ELF-1 (cell line): ENCODE data around the gene CDKN3.
A peak's percentile ranks its signal among the peaks of the same experiment; 100 is the strongest.
"Not testable (repeated sequence)": the region's sequence is repeated elsewhere in the genome, so short reads cannot be mapped to it uniquely, and the experiment has no call there.

Source experiments
- DNase-seq: peaks from one replicate; pipeline ENCODE4 v3.0.0-alpha.2; 2016; ENCODE audit warnings: low read depth, low spot score

Gene CDKN3

DNA sequence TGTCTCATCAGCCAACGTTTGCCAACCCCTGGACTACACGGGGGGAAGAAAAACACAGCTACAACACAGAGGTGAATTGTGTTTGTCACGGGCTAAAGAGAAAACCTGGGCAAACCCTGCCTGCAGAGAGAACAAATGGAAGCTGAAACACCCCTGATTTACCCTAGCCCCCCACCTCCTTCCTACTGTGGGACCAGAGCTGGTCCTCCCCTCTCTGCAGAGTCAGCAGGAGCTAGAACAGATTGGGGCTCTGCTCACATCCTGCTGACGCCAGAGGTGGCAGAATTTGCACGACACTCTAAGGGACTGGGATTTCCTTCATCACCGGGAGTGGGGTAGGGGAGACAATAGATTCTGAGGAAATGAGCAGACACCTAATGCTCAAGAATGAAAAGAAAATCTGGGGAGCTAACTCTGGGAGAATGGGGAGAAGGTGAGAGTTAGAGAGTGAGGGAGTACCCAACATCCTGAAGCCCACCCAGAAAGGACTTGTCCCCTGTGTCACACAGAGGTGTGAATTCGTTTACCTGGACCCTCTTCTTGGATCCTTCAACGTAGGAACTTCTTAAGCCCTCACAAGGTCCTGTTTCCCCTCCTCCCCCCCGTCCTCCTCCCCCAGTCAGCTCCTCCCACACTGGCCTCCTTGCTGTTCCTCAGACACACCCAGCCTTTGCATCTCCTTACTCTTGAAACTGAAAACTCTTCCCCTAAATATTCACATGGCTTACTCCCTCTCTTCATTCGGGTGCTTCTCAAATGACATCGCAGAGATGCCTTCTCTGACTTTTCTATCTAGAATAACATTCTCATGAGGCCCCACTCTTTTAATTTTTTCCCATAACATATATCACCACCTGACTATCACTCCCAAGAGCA, 26.2 kb upstream of the CDKN3 start:
- no peak for DNase-seq

DNA sequence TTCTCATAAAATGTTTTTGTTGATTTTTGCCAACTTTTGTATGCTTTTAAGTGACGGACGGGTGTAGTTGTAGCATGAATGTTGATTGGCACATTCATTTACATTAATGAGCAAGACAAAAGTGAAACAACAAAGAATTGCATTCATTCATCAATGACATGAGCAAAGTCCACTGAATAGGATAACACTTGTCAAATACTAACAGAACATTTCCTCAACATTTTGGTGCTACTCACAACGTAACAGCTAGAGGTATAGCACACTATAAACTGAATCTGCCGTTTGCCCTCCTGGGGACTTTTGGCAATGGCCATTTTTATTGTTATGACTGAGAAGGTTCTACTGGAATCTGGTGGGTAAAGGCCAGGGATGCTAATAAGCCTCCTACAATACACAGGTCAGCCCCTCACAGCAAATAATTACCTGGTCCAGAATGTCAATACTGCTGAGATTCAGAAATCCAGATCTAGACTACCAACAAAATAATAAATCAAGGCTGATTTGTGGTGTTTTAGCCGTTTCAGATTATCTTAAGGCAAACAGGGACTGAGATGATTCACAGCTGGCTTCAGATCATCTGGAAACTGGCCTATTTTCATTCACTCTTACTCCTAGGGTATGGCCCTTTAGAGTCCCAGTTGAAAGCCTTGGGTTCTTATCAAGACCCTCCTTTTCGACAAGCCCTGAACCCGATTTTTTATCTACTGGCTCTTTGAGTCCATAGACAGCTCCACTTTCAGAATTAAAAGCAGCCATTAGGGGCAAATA, 22.5 kb upstream of the CDKN3 start:
- no peak for DNase-seq

DNA sequence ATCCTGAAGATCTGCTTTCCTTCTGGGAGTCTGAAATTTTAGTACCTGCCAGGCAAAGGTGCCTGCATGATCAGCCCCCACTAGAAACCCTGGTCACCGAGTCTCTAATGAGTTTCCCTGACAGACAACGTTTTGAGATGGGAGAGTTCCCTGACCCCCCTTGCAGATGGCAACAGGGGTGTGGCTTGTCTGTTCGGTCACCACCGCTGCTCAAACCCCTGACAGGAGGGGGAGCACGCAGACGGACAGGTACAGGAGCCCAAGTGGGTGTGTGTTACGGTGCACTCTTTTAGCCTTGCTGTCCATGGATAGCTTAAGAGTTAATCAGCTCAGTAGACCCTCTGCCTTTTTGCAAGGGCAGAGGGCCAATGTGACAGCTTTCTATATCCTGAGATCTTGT, 19.3 kb upstream of the CDKN3 start:
- DNase-seq = no peak

DNA sequence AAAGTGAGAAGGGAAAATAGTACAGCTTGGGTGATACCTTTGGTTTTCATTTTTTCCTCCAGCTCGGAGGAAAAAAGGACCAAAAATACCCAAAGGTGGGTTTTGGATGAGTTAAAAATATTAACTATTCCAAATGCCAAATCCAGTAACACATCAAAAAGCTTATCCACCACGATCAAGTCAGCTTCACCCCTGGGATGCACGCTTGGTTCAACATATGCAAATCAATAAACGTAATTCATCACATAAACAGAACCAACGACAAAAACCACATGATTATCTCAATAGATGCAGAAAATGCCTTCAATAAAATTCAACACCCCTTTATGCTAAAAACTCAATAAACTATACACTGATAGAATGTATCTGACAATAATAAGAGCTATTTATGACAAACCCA, 17.9 kb upstream of the CDKN3 start:
- not testable (repeated sequence) for DNase-seq

DNA sequence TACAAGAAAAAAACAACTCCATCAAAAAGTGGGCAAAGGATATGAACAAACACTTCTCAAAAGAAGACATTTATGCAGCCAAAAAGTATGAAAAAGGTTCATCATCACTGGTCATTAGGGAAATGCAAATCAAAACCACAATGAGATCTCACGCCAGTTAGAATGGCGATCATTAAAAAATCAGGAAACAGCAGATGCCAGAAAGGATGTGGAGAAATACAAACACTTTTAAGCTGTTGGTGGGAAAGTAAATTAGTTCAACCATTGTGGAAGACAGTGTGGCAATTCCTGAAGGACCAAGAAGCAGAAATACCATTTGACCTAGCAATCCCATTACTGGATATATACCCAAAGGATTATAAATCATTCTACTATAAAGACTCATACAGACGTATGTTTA, 16.2 kb upstream of the CDKN3 start:
- not testable (repeated sequence) for DNase-seq

DNA sequence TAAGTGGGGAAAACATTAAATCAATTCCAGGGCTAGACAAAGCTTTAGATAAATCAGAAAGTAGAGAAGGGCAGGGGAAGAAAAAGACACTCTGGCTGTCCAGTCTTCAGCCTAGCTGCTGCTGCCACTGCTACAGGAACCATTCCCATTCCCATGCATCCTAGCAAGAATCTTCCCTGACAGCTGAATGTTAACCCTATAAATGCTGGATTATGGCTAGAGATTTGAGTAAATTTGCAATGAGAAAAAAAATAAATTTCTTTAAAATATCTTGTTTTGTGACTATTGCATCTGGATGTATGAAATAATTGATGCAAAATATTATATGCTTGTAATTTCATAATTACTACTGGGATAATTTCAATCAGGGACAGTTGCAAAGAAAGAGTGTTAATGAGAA, 15.0 kb upstream of the CDKN3 start:
- DNase-seq = no peak

DNA sequence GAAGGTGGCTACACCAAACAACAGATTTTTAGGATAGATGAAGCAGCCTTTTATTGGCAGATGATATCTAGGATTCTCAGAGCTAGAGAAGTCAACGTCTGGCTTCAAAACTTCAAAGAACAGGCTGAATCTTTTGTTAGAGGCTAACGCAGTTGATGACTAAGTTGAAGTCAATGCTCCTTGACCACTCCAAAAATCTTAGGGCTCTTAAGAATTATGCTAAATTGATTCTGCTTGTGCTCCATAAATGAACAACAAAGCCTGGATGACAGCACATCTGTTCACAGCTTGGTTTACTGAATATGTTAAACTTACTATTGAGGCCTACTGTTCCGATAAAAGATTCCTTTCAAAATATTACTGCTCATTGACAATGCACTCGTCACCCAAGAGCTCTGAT, 13.0 kb upstream of the CDKN3 start:
- no peak for DNase-seq

DNA sequence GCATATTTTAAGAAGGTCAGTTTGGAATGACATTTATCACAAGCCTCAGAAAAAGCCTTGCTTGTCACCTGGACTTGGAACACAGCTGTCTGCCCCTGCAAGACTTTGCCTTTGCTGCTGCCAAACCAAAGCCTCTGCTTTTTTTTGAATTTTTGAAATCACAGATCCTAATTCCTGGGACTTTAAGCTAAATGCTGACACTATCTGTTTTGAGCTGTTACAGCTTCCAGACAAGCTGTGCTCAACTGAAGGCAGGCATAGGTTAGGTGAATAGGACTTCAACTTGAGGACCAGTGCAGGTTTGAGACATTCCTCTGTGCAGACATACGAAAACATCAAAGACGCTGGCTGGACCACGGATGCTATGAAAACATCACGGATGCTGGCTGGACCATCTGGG, 11.3 kb upstream of the CDKN3 start:
- DNase-seq = no peak

DNA sequence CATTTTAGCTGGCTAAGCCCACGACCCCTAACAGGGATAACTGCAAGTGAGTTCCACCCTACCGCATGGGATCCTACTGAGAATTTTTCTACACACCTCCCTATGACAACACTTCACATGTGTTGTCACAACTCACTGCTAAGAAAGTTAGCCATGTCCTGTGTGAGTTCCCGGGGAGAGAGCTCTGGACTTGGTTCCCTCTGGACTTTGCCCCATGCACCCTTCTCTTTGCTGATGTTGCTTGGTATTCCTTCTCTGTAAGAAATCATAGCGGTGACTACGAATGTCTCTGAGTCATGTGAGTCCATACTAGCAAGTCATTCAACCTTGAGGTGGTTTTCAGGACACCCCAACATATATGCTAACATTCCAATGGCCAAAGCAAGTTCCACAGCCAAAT, 9.5 kb upstream of the CDKN3 start:
- no peak for DNase-seq

DNA sequence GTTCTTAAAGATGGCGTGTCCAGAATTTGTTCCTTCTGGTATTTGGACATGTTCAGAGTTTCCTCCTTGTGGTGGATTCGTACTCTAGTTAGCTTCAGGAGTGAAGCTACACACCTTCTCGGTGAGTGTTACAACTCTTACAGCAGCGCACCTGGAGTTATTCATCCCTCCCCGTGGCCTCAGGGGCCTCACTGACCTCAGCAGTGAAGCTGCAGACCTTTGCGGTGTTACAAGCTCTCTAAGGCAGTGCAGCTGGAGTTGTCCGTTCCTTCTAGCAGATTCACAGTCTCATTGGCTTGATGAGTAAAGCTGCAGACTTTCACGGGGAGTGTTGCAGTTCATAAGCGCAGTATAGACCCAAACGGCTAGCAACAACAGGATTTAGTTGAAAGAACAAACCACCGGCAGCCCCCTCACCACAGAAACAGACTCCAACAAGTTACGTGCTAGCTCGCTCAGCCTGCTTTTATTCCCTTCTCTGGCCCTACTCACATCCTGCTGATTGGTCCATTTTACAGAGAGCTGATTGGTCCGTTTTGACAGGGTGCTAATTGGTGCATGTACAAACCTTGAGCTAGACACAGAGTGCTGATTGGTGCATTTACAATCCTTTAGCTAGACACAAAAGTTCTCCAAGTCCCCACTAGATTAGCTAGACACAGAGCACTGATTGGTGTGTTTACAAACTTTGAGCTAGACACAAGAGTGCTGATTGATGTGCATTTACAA, 4.5 kb upstream of the CDKN3 start:
- DNase-seq = peak; percentile 42

DNA sequence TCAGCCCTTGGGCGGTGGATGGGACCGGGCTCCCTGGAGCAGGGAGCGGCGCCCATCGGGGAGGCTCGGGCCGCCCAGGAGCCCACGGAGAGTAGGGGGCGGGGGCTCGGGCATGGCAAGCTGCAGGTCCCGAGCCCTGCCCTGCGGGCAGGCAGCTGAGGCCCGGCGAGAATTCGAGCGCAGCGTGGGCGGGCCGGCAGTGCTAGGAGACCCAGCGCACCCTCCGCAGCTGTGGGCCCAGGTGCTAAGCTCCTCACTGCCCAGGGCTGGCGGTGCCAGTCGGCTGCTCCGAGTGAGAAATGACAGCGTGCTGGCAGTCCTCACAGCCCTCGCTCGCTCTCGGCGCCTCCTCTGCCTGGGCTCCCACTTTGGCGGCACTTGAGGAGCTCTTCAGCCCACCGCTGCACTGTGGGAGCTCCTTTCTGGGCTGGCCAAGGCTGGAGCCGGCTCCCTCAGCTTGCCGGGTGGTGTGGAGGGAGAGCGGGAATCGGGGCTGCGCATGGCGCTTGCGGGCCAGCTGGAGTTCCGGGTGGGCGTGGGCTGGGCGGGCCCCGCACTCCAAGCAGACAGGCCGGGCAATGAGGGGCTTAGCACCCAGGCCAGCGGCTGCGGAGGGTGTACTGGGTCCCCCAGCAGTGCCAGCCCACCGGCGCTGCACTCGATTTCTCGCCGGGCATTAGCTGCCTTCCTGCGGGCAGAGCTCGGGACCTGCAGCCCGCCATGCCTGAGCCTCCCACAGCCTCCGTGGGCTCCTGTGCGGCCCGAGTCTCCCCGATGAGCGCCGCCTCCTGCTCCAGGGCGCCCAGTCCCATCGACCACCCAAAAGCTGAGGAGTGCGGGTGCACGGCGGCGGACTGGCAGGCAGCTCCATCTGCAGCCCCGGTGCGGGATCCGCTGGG, 3.6 kb upstream of the CDKN3 start:
- DNase-seq = peak; percentile 43

DNA sequence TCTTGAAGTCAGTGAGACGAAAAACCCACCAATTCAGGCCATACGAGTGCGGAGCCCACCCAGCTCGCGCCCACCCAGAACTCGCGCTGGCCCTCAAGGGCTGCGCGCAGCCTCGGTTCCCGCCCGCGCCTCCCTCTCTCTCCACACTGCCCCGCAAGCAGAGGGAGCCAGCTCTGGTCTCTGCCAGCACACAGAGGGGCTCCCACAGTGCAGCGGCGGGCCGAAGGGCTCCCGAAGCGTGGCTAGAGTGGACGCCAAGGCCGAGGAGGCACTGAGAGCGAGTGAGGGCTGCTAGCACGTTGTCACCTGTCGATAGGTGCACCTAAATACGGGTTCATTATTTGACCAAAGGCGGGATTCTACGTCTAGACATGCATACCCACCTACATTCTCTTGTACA, 2.2 kb upstream of the CDKN3 start:
- DNase-seq = no peak

DNA sequence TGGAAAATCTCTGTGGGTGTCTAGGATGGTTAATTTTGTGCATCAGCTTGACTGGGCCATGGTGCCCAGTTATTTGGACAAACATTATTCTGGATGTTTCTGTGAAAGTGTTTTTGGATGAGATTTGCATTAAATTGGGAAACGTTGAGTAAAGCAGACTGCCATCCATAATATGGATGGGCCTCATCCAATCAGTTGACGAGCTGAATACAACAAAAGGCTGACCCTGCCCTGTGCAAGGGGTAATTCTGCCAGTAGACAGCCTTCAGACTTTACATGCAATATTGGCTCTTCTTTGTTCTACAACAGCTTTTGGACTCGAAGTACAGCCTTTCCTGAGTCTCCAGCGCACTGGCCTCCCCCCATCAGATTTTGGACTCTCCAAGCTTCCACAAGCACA, 1.5 kb upstream of the CDKN3 start:
- no peak for DNase-seq

DNA sequence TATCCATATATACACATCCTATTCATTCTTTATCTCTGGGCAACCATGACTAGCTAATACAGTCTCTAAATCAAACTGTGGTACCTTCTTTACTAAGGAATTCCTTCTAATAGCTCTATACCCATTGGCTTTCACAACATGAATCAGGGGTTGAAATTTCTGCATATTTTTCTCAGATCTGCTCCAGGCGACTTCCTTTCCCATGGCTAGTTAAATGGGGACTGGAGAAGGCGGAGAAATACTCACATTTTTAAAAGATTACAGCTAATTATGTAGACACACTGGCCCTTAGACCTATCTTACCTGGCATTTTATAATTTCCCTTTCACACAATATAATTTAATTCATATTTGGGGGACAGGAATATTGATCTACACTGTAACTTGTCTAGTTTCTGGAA, 1.1 kb upstream of the CDKN3 start:
- DNase-seq = no peak

DNA sequence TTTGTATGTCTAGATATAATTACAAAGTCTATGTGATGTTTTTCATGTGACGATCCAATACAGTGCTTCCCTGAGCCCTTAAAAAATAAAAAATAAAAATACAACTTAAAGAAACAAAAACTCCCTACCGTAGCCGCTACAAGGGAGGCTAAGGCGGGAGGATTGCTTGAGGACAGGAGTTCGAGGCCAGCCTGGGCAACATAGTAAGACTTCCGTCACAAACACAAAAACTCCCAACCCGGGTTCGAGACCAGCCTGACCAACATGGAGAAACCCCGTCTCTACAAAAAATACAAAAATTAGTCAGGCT, 669 bp upstream of the CDKN3 start:
- no peak for DNase-seq

DNA sequence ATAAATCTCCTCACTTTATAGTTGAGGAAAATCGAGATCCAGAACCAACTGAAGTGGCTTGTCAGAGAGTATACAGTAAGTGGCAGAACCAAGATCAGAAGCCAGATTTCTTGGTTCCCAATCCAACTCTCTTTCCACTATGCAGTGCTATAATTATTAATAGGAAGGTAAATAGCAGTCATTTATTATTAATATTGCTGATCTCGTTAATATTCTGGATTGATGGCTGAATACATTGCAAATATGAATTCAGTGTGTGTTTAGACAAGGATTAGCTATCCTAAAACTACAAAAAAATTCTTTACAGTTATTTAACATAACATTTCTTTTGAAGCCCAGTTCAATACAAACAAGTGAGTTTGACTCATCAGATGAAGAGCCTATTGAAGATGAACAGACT, 2.8 kb downstream of the CDKN3 start:
- no peak for DNase-seq

DNA sequence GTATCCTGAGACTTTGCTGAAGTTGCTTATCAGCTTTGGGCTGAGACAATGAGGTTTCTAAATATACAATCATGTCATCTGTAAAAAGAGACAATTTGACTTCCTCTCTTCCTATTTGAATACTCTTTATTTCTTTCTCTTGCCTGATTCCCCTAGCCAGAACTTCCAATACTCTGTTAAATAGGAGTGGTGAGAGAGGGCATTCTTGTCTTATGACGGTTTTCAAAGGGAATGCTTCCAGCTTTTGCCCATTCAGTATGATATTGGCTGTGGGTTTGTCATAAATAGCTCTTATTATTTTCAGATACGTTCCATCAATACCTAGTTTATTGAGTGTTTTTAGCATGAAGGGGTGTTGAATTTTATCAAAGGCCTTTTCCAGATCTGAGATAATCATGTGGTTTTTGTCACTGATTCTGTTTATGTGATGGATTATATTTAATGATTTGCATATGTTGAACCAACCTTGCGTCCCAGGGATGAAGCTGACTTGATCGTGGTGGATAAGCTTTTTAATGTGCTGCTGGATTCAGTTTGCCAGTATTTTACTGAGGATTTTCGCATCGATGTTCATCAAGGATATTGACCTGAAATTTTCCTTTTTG, 6.7 kb downstream of the CDKN3 start:
- DNase-seq = not testable (repeated sequence)

DNA sequence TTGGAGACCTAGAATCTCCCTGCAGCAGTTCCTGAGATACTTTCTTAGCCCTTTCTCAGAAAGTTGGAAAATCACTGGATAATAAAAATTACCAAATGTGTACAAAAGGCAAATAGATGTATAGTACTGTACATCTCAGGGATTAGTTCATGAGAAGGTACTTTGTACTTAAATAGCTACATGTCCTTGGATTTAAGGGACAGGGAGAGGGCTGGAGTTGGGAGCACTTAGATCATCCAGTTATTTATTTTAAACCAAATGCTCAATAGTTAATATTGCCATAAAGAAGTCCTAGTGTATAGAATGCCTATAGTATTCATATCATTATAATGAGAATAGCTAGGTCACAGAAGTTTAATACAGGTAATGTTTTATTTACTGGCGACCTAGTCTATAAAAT, 13.4 kb downstream of the CDKN3 start:
- no peak for DNase-seq

DNA sequence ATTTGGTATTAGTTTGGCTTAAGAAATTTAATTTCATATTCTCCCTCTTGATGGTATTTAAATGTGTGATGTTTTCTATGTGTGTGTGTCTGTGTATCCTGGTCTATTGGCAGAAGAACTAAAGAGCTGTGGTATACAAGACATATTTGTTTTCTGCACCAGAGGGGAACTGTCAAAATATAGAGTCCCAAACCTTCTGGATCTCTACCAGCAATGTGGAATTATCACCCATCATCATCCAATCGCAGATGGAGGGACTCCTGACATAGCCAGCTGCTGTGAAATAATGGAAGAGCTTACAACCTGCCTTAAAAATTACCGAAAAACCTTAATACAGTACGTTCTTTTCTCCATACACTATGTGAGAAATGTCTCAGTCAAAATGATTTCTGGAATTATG, 14.6 kb downstream of the CDKN3 start:
- DNase-seq = no peak

DNA sequence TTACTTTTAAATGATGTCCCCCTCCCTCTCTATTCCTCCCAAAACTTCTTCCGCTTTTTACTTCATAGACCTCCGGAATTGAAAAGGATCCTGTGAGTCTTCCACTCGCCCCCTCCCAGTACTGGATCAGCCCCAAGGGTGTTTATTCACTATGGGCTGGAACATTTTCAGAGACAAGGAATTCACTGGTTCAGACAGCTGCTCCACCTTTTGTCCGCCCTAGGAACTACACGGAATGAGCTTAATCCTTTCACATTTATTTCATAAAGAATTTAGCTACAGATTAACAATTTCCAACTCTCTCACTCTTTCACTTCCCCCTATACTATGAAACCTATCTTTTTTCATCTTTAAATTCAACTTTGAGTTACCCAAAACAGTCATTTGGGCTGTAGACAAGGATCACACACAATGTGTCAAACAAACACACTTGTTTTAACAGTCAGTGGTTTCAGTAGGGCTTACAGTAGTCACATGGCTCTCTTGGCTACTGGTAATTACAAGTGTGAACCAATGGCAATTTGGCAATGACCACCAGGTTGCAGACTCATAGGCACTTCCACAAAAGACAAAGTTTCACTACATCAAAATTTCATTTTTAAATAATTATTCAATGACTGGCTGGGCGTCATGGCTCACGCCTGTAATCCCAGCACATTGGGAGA, 23.8 kb downstream of the CDKN3 start:
- peak; percentile 56 for DNase-seq

DNA sequence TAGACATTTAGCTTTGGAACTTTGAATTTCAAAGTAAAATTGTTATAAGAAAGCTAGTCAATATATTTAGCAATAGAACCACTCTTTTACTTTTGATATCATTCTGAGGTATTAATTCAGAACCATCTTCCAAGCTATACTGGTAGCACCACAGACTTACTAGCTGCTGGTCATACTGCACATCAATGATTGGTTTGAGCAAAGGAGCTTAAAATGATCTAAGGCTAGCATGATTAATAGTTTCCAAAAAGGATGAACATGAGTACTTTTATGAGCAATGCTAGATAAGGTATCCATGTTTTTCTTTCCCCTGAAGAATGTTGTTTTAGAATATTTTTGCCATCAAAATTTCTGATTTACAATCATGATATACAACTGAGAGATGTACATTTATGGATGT, 27.2 kb downstream of the CDKN3 start:
- DNase-seq = no peak
